Stimulated activated CD4-positive, alpha-beta T cell treated with anti-CD3 and anti-CD28 coated beads, Interleukin-1b, Interleukin-23, amount 100 ng/mL, for 1 hour (primary cell): ENCODE data around the gene CTNNA1.

Experiments
- DNase-seq, 2 donors: peaks; one replicate each; pipeline ENCODE4 v3.0.0-alpha.2; 2020; ENCODE audit warnings: low read depth in 2 of 2

Gene CTNNA1

GRCh38 chr5:138948471-138949222 is 195.4 kb downstream of the CTNNA1 start:
- no peak for DNase-seq

GRCh38 chr5:138949223-138949574 is 196.0 kb downstream of the CTNNA1 start:
- no peak for DNase-seq

GRCh38 chr5:138949988-138950387 is 196.8 kb downstream of the CTNNA1 start:
- no peak for DNase-seq

- DNase-seq: no peak
Measured at GRCh38 chr5:138950421-138951031, 197.3 kb downstream of the CTNNA1 start.

GRCh38 chr5:138951091-138951985 is 198.1 kb downstream of the CTNNA1 start:
- DNase-seq: no peak

- DNase-seq: no peak
Measured at GRCh38 chr5:138951986-138952735, 198.9 kb downstream of the CTNNA1 start.

GRCh38 chr5:138952962-138953361 is 199.7 kb downstream of the CTNNA1 start:
- DNase-seq: no peak

GRCh38 chr5:138953387-138954256 is 200.4 kb downstream of the CTNNA1 start:
- DNase-seq: no peak

GRCh38 chr5:138954257-138955012 is 201.2 kb downstream of the CTNNA1 start:
- DNase-seq: no peak

GRCh38 chr5:138955013-138955660 is 201.9 kb downstream of the CTNNA1 start:
- DNase-seq: no peak

GRCh38 chr5:138955671-138956295 is 202.6 kb downstream of the CTNNA1 start:
- DNase-seq: no peak

- no peak for DNase-seq
Measured at GRCh38 chr5:138956801-138957200, 203.6 kb downstream of the CTNNA1 start.

GRCh38 chr5:138960145-138960692 is 207.0 kb downstream of the CTNNA1 start:
- DNase-seq: no peak

GRCh38 chr5:138961221-138961620 is 208.0 kb downstream of the CTNNA1 start:
- no peak for DNase-seq

- no peak for DNase-seq
Measured at GRCh38 chr5:138961729-138962128, 208.5 kb downstream of the CTNNA1 start.

- DNase-seq: no peak
Measured at GRCh38 chr5:138962614-138963370, 209.6 kb downstream of the CTNNA1 start.

- DNase-seq: no peak
Measured at GRCh38 chr5:138963763-138964371, 210.6 kb downstream of the CTNNA1 start.
